SK-N-DZ (cell line): ENCODE results near the gene CEMIP.

ENCODE experiments used
- DNase-seq: peaks from one replicate; pipeline ENCODE4 v3.0.0-alpha.2; 2015; ENCODE audit warnings: low spot score

The CEMIP gene

GRCh38 chr15:80977627-80978036 is 198.5 kb downstream of the CEMIP start:
- no peak for DNase-seq

- DNase-seq = no peak
Observed at GRCh38 chr15:80978685-80979329, 199.6 kb downstream of the CEMIP start.

GRCh38 chr15:80979538-80980200 is 200.5 kb downstream of the CEMIP start:
- DNase-seq = no peak

GRCh38 chr15:80982205-80982604 is 203.0 kb downstream of the CEMIP start:
- DNase-seq = no peak

GRCh38 chr15:80982839-80983238 is 203.7 kb downstream of the CEMIP start:
- no peak for DNase-seq

- no peak for DNase-seq
Observed at GRCh38 chr15:80984856-80985255, 205.7 kb downstream of the CEMIP start.

- no peak for DNase-seq
Observed at GRCh38 chr15:80985981-80986380, 206.8 kb downstream of the CEMIP start.

GRCh38 chr15:80986487-80986886 is 207.3 kb downstream of the CEMIP start:
- DNase-seq = no peak

GRCh38 chr15:80988148-80988796 is 209.1 kb downstream of the CEMIP start:
- DNase-seq = no peak

- DNase-seq = no peak
Observed at GRCh38 chr15:80989081-80989517, 209.9 kb downstream of the CEMIP start.

GRCh38 chr15:80989518-80990478 is 210.6 kb downstream of the CEMIP start, which contains the start of gene MESD:
TSS of gene MESD (minus strand) at chr15:80989819. CDS start at chr15:80989791, 28 bp downstream.
- DNase-seq = peak; percentile 94

- DNase-seq = no peak
Observed at GRCh38 chr15:80990955-80991354, 211.8 kb downstream of the CEMIP start.

GRCh38 chr15:80991421-80991820 is 212.3 kb downstream of the CEMIP start:
- no peak for DNase-seq

GRCh38 chr15:80992006-80992405 is 212.8 kb downstream of the CEMIP start:
- no peak for DNase-seq

- no peak for DNase-seq
Observed at GRCh38 chr15:80992441-80992840, 213.3 kb downstream of the CEMIP start.

- DNase-seq = no peak
Observed at GRCh38 chr15:80996247-80996646, 217.1 kb downstream of the CEMIP start.

GRCh38 chr15:80997692-80998091 is 218.5 kb downstream of the CEMIP start:
- no peak for DNase-seq

GRCh38 chr15:80998251-80998650 is 219.1 kb downstream of the CEMIP start:
- DNase-seq = no peak

- DNase-seq = no peak
Observed at GRCh38 chr15:80999623-81000036, 220.5 kb downstream of the CEMIP start.

- no peak for DNase-seq
Observed at GRCh38 chr15:81000144-81000623, 221.0 kb downstream of the CEMIP start.

GRCh38 chr15:81000624-81001151 is 221.5 kb downstream of the CEMIP start, which contains the start of gene TLNRD1:
TSS of gene TLNRD1 (plus strand) at chr15:81000923. CDS start at chr15:81002272, 1,349 bp downstream.
- DNase-seq = peak; percentile 89
